Progenitor cell of endocrine pancreas (in vitro differentiated cells): ENCODE data around the gene UBC. TPM values are rescaled to one million over a fixed set of nuclear protein-coding genes. Genes with fewer than 3 reads are reported as not detected.

Experiments used
- DNase-seq: peaks from one replicate; pipeline ENCODE4 v3.0.0; 2021; ENCODE audit warnings: low spot score; ENCODE audit not compliant: unreplicated experiment
- H3K27ac Mint-ChIP-seq: 2 replicates; pipeline ENCODE4 v1.8.0; 2021; ENCODE audit warnings: mild to moderate bottlenecking, moderate library complexity, mixed read lengths
- H3K27me3 Mint-ChIP-seq: 2 replicates; pipeline ENCODE4 v1.8.0; 2021; ENCODE audit warnings: mixed read lengths
- H3K36me3 Mint-ChIP-seq: 2 replicates; pipeline ENCODE4 v1.8.0; 2022; ENCODE audit warnings: mixed read lengths; ENCODE audit not compliant: insufficient read depth
- H3K4me1 Mint-ChIP-seq: 2 replicates; pipeline ENCODE4 v1.8.0; 2021; ENCODE audit warnings: low read depth, mixed read lengths
- H3K4me3 Mint-ChIP-seq: 2 replicates; pipeline ENCODE4 v1.8.0; 2021; ENCODE audit warnings: low read depth, mild to moderate bottlenecking, moderate library complexity, mixed read lengths
- H3K9me3 Mint-ChIP-seq: 2 replicates; pipeline ENCODE4 v1.8.0; 2021; ENCODE audit warnings: low read depth, mixed read lengths
- long read RNA-seq: library from polyadenylated mRNA; unstranded; transcript quantifications from one replicate; pipeline ENCODE4 v2.0.0, GENCODE V29; 2020
- total RNA-seq: library from RNA; stranded (reverse); gene quantifications from 2 replicates; pipeline ENCODE4 v1.2.1, GENCODE V29; 2021
- TF ChIP-seq, protein P1 (sequence below): fragments of 200-600 bp; sonication (generic); IDR thresholded peaks from one replicate; pipeline ENCODE4 v1.5.0; 2021; ENCODE audit warnings: antibody characterized with exemption, mild to moderate bottlenecking; ENCODE audit not compliant: unreplicated experiment

Gene UBC
- 630 and 645 TPM in 2 replicates for total RNA-seq
- long read RNA-seq, transcript UBC-204 (2 exons, 624 nt), result minor isoform, 21 of 6,665 reads
- long read RNA-seq, transcript UBC-205 (1 exons, 3,745 nt), result minor isoform, 651 of 6,665 reads
- long read RNA-seq, transcript UBC-201 (2 exons, 2,688 nt), result major isoform, 5,904 of 6,665 reads
- long read RNA-seq, partial matches to known transcripts, result 5 of 6,665 reads
- long read RNA-seq, other reads (novel, unspliced or antisense), result 83 of 6,665 reads

DNA sequence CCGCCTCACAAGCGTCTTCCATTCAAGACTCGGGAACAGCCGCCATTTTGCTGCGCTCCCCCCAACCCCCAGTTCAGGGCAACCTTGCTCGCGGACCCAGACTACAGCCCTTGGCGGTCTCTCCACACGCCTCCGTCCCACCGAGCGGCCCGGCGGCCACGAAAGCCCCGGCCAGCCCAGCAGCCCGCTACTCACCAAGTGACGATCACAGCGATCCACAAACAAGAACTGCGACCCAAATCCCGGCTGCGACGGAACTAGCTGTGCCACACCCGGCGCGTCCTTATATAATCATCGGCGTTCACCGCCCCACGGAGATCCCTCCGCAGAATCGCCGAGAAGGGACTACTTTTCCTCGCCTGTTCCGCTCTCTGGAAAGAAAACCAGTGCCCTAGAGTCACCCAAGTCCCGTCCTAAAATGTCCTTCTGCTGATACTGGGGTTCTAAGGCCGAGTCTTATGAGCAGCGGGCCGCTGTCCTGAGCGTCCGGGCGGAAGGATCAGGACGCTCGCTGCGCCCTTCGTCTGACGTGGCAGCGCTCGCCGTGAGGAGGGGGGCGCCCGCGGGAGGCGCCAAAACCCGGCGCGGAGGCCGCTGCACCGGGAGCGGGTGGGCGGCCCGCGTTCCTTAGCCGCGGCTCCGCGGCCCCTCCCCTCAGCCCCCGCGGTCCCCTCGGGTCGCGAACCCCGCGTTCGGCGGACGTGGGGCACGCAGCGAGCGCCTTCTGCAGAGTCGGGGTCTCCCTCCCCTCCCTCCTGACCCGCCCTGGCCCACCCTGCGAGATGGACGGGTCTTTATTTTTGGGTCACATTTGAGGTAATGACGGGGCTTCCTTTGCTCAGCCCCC is at the start of gene UBC:
Gene UBC, minus strand, starts transcription at position 259 of the 847 bp plus-strand sequence. CDS start 879 bp downstream, outside the sequence.
- peaks cover 50% of the 10 kb centered on the region for H3K4me1 Mint-ChIP-seq
- peaks cover 35% of the 10 kb centered on the region for H3K36me3 Mint-ChIP-seq
- peak within 1 kb of the TSS; percentile 100 for H3K27ac Mint-ChIP-seq
- H3K27me3 Mint-ChIP-seq, result no peaks in the 10 kb centered on the region
- peak within 1 kb of the TSS; percentile 100 for H3K4me3 Mint-ChIP-seq
- peak; percentile 85 for DNase-seq
- TF ChIP-seq, protein P1, sequence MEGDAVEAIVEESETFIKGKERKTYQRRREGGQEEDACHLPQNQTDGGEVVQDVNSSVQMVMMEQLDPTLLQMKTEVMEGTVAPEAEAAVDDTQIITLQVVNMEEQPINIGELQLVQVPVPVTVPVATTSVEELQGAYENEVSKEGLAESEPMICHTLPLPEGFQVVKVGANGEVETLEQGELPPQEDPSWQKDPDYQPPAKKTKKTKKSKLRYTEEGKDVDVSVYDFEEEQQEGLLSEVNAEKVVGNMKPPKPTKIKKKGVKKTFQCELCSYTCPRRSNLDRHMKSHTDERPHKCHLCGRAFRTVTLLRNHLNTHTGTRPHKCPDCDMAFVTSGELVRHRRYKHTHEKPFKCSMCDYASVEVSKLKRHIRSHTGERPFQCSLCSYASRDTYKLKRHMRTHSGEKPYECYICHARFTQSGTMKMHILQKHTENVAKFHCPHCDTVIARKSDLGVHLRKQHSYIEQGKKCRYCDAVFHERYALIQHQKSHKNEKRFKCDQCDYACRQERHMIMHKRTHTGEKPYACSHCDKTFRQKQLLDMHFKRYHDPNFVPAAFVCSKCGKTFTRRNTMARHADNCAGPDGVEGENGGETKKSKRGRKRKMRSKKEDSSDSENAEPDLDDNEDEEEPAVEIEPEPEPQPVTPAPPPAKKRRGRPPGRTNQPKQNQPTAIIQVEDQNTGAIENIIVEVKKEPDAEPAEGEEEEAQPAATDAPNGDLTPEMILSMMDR, result no peak
- no peaks in the 10 kb centered on the region for H3K9me3 Mint-ChIP-seq

GRCh38 chr12:124963211-124963610 is 48.8 kb upstream of the UBC start:
- no peak for DNase-seq
- H3K4me3 Mint-ChIP-seq, result no peak overlapping the region
- H3K4me1 Mint-ChIP-seq, result no peaks in the 10 kb centered on the region
- no peaks in the 10 kb centered on the region for H3K9me3 Mint-ChIP-seq
- H3K27me3 Mint-ChIP-seq, result no peaks in the 10 kb centered on the region
- H3K27ac Mint-ChIP-seq, result no peak overlapping the region
- TF ChIP-seq, protein P1, result no peak
- peaks cover 17% of the 10 kb centered on the region for H3K36me3 Mint-ChIP-seq

GRCh38 chr12:124961055-124961454 is 46.6 kb upstream of the UBC start:
- TF ChIP-seq, protein P1, result no peak
- Mint-ChIP-seq H3K9me3 (no peaks in the 10 kb centered on the region), H3K27me3 (no peaks in the 10 kb centered on the region), H3K4me1 (no peaks in the 10 kb centered on the region), H3K4me3 (no peak overlapping the region), H3K36me3 (peaks cover 17% of the 10 kb centered on the region), H3K27ac (no peak overlapping the region)
- no peak for DNase-seq

- Mint-ChIP-seq H3K27me3 (no peaks in the 10 kb centered on the region), H3K27ac (no peak overlapping the region), H3K36me3 (peaks cover 11% of the 10 kb centered on the region), H3K4me3 (no peak overlapping the region), H3K4me1 (no peaks in the 10 kb centered on the region), H3K9me3 (no peaks in the 10 kb centered on the region)
- DNase-seq, result no peak
- TF ChIP-seq, protein P1, result no peak
These were observed 42.1 kb upstream of the UBC start for GRCh38 chr12:124956571-124956970.

GRCh38 chr12:124954771-124955170 is 40.3 kb upstream of the UBC start:
- Mint-ChIP-seq H3K36me3 (peaks cover 10% of the 10 kb centered on the region), H3K9me3 (no peaks in the 10 kb centered on the region), H3K27ac (no peak overlapping the region), H3K27me3 (no peaks in the 10 kb centered on the region), H3K4me1 (no peaks in the 10 kb centered on the region), H3K4me3 (no peak overlapping the region)
- no peak for DNase-seq
- TF ChIP-seq, protein P1, result no peak
